IMR-90 (cell line): ENCODE data around the gene GPR32. TPM values are rescaled to one million over a fixed set of nuclear protein-coding genes. Genes with fewer than 3 reads are reported as not detected.

Experiments
- ATAC-seq: fragments of 200-7000 bp; cut with Tn5 transposase; 2 replicates; pipeline ENCODE4 v1.9.1; 2020; ENCODE audit warnings: low read depth, mild to moderate bottlenecking, moderate library complexity
- BruUV-seq: library from RNA; stranded (reverse); fragments of 400-500 nt; replicated peaks from 2 replicates; lab custom pipeline; 2021; lab: Mats Ljungman, UMichigan
- CTCF ChIA-PET: fragments of 300-600 bp; formaldehyde crosslinking; extraction: SDS; loops from one replicate; lab custom pipeline; 2021; ENCODE audit warnings: antibody characterized with exemption; lab: Yijun Ruan, JAX
- POLR2A ChIA-PET: fragments of 300-600 bp; sonication (Branson Sonifier 250); formaldehyde crosslinking; loops from one replicate; lab custom pipeline; 2022; ENCODE audit warnings: antibody characterized with exemption; ENCODE audit not compliant: unreplicated experiment; lab: Charles Lee
- DNase-seq: peaks from one replicate; pipeline ENCODE4 v3.0.0; 2013
- H2AFZ ChIP-seq: replicated peaks from 2 replicates; pipeline ENCODE3; 2013; ENCODE audit warnings: low read length, mild to moderate bottlenecking; ENCODE audit not compliant: poor library complexity
- H2AK5ac ChIP-seq: 2 replicates; pipeline ENCODE4 v1.6.1; 2013; ENCODE audit warnings: low read depth, low read length, inconsistent platforms
- H2AK9ac ChIP-seq: replicated peaks from 2 replicates; pipeline ENCODE3; 2013; ENCODE audit warnings: mild to moderate bottlenecking, low read depth, low read length, moderate library complexity; ENCODE audit not compliant: poor library complexity
- H2BK120ac ChIP-seq: 2 replicates; pipeline ENCODE4 v1.6.1; 2013; ENCODE audit warnings: low read depth, low read length, inconsistent platforms
- H2BK15ac ChIP-seq: 3 replicates; pipeline ENCODE4 v1.6.1; 2013; ENCODE audit warnings: low read depth, low read length, inconsistent platforms
- H2BK20ac ChIP-seq: 2 replicates; pipeline ENCODE4 v1.6.1; 2013; ENCODE audit warnings: low read depth, mild to moderate bottlenecking, inconsistent platforms, low read length, moderate library complexity
- H2BK5ac ChIP-seq: 2 replicates; pipeline ENCODE4 v1.6.1; 2013; ENCODE audit warnings: mild to moderate bottlenecking, low read depth, low read length, inconsistent platforms; ENCODE audit not compliant: poor library complexity, severe bottlenecking
- H3K14ac ChIP-seq: replicated peaks from 2 replicates; pipeline ENCODE4 v1.6.1; 2013; ENCODE audit warnings: low read depth, low read length, inconsistent platforms
- H3K18ac ChIP-seq: 2 replicates; pipeline ENCODE4 v1.6.1; 2013; ENCODE audit warnings: low read depth, low read length, control low read depth
- H3K23ac ChIP-seq: 2 replicates; pipeline ENCODE4 v1.6.1; 2013; ENCODE audit warnings: low read depth, low read length, inconsistent platforms
- H3K27ac ChIP-seq: 2 replicates; pipeline ENCODE4 v1.5.1; 2013; ENCODE audit warnings: mild to moderate bottlenecking, control low read depth, low read length; ENCODE audit not compliant: insufficient read depth
- H3K27me3 ChIP-seq: 2 replicates; pipeline ENCODE4 v1.6.1; 2013; ENCODE audit warnings: low read length; ENCODE audit not compliant: control insufficient read depth, insufficient read depth
- H3K36me3 ChIP-seq: 2 replicates; pipeline ENCODE4 v1.6.1; 2013; ENCODE audit warnings: low read length, mixed read lengths; ENCODE audit not compliant: control insufficient read depth, insufficient read depth
- H3K4ac ChIP-seq: 2 replicates; pipeline ENCODE4 v1.6.1; 2013; ENCODE audit warnings: low read depth, low read length, inconsistent platforms
- H3K4me1 ChIP-seq: 2 replicates; pipeline ENCODE4 v1.6.1; 2013; ENCODE audit warnings: low read length, mixed read lengths; ENCODE audit not compliant: control insufficient read depth, insufficient read depth
- H3K4me2 ChIP-seq: 2 replicates; pipeline ENCODE4 v1.6.1; 2013; ENCODE audit warnings: low read depth, mild to moderate bottlenecking, control low read depth, low read length, moderate library complexity
- H3K4me3 ChIP-seq: 2 replicates; pipeline ENCODE4 v1.5.1; 2013; ENCODE audit warnings: low read depth, mild to moderate bottlenecking, control low read depth, low read length, moderate library complexity; ENCODE audit not compliant: insufficient read depth
- H3K56ac ChIP-seq: 2 replicates; pipeline ENCODE4 v1.6.1; 2013; ENCODE audit warnings: low read length, inconsistent platforms; ENCODE audit not compliant: insufficient read depth; ENCODE audit errors: extremely low read depth
- H3K79me1 ChIP-seq, 2 experiments: 2 replicates each; pipeline ENCODE4 v1.6.1; 2013; ENCODE audit warnings: low read length in 2 of 2, inconsistent platforms in 1 of 2, low read depth in 1 of 2
- H3K9ac ChIP-seq: 2 replicates; pipeline ENCODE4 v1.6.1; 2013; ENCODE audit warnings: low read depth, low read length, control low read depth
- H3K9me1 ChIP-seq: 2 replicates; pipeline ENCODE4 v1.6.1; 2013; ENCODE audit warnings: low read length, inconsistent platforms; ENCODE audit not compliant: insufficient read depth
- H3K9me3 ChIP-seq: 2 replicates; pipeline ENCODE4 v1.6.1; 2013; ENCODE audit warnings: low read length; ENCODE audit not compliant: control insufficient read depth, insufficient read depth
- H4K20me1 ChIP-seq: 2 replicates; pipeline ENCODE4 v1.6.1; 2013; ENCODE audit warnings: low read length, inconsistent platforms; ENCODE audit not compliant: insufficient read depth
- H4K5ac ChIP-seq: 2 replicates; pipeline ENCODE4 v1.6.1; 2013; ENCODE audit warnings: mild to moderate bottlenecking, low read depth, low read length, control low read depth
- H4K8ac ChIP-seq, 2 experiments: 2 replicates each; pipeline ENCODE4 v1.6.1; 2013; ENCODE audit warnings: low read depth in 2 of 2, low read length in 2 of 2, control low read depth in 1 of 2, inconsistent platforms in 1 of 2
- H4K91ac ChIP-seq: 2 replicates; pipeline ENCODE4 v1.6.1; 2013; ENCODE audit warnings: low read depth, low read length, inconsistent platforms; ENCODE audit not compliant: insufficient read depth
- RAD21 ChIP-seq: IDR thresholded peaks from 2 replicates; pipeline ENCODE4 v1.6.1; 2012; ENCODE audit warnings: low read length, improper control_type of control experiment
- WGBS, 2 experiments: methylation state at CpG; one replicate each; pipeline versions ENCODE4 v1.1.5 to v1.1.7; 2013; ENCODE audit warnings: missing lambda C conversion rate in 2 of 2; ENCODE audit not compliant: insufficient read length in 1 of 2; ENCODE audit errors: extremely low coverage in 2 of 2; 5-methylcytosine and 5-hydroxymethylcytosine counted together
- dilution Hi-C: fragments of 300-500 bp; cut with HindIII; formaldehyde crosslinking; loops from one replicate; pipeline ENCODE4 v1.14.3; 2018; ENCODE audit warnings: low sequenced_read_pairs; ENCODE audit not compliant: unreplicated experiment
- in situ Hi-C: fragments of 300-500 bp; cut with MboI; formaldehyde crosslinking; loops from 3 replicates; pipeline ENCODE4 v1.14.3; 2019; ENCODE audit warnings: low sequenced_read_pairs, inconsistent platforms, mixed read lengths
- intact Hi-C: fragments of 100-400 bp; cut with micrococcal nuclease; formaldehyde crosslinking; loops from 2 replicates; pipeline ENCODE4 v1.10.0; 2022
- polyA plus RNA-seq, 3 experiments: library from polyadenylated mRNA; depleted of rRNA; stranded (reverse); fragments of >200 nt; gene quantifications; 2 replicates each; pipeline ENCODE4 v1.2.3, GENCODE V29; 2012; ENCODE audit warnings: low replicate concordance in 1 of 3
- total RNA-seq: library from RNA; depleted of rRNA; stranded (reverse); fragments of >200 nt; gene quantifications from 2 replicates; pipeline ENCODE4 v1.2.3, GENCODE V29; 2012

The GPR32 gene
- total and polyA plus RNA-seq, 2 of the 4 experiments (the other 2 are of a cell fraction), result not detected

- no peaks in the 10 kb centered on the region for H3K79me1 ChIP-seq
- no peak overlapping the region for H2BK20ac ChIP-seq
- H3K4me1 ChIP-seq, result no peaks in the 10 kb centered on the region
- H3K18ac ChIP-seq, result no peak overlapping the region
- no peak overlapping the region for H2AK9ac ChIP-seq
- H3K9me1 ChIP-seq, result no peaks in the 10 kb centered on the region
- ChIA-PET CTCF (interaction anchor here (0.7 kb wide), 1 partner anchor 195 kb away, joined by 5 read pairs; no protein-coding TSS in a partner anchor), POLR2A (no interaction called here)
- H2BK120ac ChIP-seq, result no peak overlapping the region
- no peak overlapping the region for H2BK5ac ChIP-seq
- intact Hi-C loops (no loop called here), dilution Hi-C loops (no loop called here), in situ Hi-C loops (no loop called here)
- no peak overlapping the region for H3K4me3 ChIP-seq
- peaks cover 13% of the 10 kb centered on the region for H3K27me3 ChIP-seq
- H4K5ac ChIP-seq, result no peak overlapping the region
- no peak overlapping the region for H3K27ac ChIP-seq
- H3K4me2 ChIP-seq, result no peak overlapping the region
- BruUV-seq, result no TSS peak
- DNase-seq (no peak), ATAC-seq (no peak)
- TF ChIP-seq RAD21, result no peak
- H3K9me3 ChIP-seq, result no peaks in the 10 kb centered on the region
- no CpG with 5 or more reads among the region's 6 CpGs for WGBS, 2 experiments
- H2AK5ac ChIP-seq, result no peak overlapping the region
- no peak overlapping the region for H3K56ac ChIP-seq
- no peak overlapping the region for H2AFZ ChIP-seq
- no peak overlapping the region for H2BK15ac ChIP-seq
- no peak overlapping the region for H4K91ac ChIP-seq
- H4K20me1 ChIP-seq, result no peaks in the 10 kb centered on the region
- H3K4ac ChIP-seq, result no peak overlapping the region
- H3K23ac ChIP-seq, result no peak overlapping the region
- H3K14ac ChIP-seq, result no peak overlapping the region
- no peaks in the 10 kb centered on the region for H3K36me3 ChIP-seq
- no peak overlapping the region for H3K9ac ChIP-seq
- no peak overlapping the region for H4K8ac ChIP-seq
These were observed 26.7 kb upstream of the GPR32 start for GRCh38 chr19:50743537-50743936.
